ENCODE results near the gene PLCB1.
"Not testable (repeated sequence)": the region's sequence is repeated elsewhere in the genome, so short reads cannot be mapped to it uniquely, and the experiment has no call there.

Gene PLCB1

DNA sequence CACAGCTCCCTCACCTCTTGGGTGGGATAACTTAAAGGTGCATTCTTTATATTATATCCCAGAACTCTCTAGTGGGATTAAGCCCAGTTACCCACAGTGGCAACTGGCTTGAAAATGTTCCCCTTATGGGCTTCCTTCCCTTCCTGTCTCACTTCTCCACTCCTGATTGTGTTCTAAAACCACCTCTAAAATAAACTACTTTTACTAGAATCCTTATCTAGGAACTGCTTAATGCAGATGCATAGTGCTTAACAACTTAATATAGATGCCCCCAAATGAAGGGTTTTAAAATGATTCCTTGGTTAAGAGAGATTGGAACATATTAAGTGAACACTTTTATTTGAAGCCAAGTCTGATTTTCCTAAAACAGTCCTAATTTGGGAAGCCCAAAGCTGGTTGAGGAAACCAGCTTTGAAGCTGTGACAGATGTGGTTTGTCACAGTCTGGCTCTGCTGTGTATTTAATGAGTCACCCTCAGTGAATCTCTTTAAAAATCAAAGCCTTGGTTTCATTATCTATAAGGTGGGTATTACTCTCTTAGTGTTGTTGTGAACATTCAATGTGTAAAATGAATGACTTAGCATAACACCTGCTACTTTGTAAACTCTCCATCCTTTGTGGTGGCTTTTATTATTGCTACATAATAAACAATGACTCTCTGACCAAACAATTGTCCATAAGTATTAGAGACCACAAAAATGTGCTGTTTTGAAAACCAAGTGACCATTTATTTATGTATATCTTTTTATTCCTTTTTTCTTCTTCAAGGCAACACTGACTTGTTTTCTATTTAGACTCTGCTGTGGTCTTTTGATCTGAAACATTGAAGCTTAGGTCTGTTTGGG is 24.4 kb downstream of the PLCB1 start:
- no peak for DNase-seq

DNA sequence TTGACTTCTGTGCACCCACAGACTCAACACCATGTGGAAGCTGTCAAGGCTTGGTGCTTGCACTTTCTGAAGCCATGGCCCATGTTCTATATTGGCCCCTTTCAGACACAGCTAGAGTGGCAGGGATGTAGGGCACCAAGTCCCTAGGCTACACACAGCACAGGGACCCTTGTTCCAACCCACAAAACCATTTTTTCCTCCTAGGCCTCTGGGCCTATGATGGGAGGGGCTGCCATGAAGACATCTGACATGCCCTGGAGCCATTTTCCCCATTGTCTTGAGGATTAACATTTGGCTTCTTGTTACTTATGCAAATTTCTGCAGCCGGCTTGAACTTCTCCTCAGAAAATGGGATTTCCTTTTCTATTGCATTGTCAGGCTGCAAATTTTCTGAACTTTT is 27.2 kb downstream of the PLCB1 start:
- DNase-seq, result not testable (repeated sequence)

DNA sequence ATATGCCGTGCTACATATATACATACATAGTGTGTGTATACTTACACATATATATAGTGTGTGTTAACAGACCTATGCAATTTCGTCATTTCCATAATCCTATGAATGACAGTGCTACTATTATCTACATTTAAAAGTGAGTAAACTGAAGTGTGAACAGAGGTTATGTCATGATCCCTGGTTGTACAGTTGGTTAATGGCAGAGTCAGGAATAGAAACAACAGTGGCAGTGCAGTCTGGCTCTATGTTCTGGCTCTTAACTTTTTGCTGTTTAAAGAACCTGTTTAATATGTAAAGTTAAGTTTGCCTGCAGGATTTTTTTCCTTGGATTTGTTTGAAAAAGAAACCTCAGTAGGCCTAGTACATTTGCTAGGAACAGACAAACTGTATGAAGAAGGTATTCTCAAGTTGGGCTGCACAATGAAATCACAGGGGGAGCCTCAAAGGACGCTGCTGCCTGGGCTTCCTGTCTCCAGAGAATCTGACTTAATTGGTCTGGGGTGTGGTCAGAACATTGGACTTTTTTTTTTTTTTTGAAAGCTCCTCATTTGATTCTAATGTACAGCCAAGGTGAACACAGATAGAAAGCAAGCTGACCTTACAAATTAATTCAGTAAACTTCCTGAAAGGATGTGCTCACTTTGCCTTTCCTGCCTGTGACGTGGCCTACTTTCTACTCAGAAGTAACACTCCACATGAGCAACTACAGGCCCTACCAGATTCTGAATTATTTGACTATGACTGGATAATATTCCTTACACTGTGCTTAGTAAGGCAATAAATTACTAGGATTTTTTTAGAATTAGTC is 29.4 kb downstream of the PLCB1 start:
- no peak for DNase-seq

DNA sequence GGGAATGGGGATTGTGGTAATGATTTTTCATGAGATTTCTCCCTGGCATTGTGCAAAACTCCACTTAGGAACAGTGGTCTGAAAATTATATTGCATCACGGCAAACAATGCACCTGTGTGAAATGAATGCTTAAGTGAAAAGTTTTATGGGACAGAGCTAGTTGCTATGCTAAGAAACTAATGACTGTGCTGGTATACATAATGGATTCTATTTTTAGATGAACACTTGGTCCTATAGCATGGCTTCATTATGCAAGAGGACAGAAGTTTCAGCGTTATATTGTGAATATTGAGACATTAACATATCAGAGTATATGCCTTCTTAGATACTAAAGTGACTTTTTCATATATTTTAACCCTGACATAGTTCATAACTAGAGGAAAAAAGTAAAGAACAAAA is 30.5 kb downstream of the PLCB1 start:
- no peak for DNase-seq

DNA sequence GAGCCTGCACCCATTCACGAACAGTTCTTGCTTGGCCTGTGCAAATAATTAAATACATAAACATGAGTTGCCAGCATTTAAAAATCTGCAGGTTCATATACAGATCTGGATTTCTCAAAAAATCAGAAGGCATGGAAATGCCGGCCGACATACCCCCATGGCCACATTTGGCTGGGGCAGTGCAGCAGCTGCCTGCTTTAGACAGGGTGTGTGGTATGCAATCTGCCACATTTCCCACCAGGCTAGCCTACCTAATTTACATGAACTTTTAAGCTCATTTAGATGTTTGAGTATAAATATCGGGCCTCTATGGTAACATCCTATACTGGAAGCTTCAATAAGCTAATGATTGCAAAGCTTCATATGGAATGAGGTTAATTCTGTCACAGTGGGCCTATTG is 31.5 kb downstream of the PLCB1 start:
- no peak for DNase-seq

DNA sequence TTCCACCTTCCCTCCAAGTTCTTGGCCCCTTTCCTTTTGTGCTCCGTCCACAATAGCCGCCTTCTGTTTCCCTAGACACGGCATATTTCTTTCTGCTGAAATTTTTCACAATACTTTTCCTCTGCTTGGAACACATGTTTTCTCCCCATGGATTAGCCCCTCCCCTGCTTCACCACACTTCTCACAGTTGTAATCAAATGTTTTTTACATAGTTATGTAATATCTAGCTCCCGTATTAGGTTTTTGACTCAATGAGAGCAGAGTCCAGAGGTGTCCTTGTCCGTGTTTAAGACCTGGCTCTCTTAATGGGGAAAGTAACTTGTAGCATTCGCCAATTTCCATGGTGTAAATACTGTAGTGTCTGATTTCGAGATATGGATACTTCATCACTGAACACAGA is 34.7 kb downstream of the PLCB1 start:
- no peak for DNase-seq

DNA sequence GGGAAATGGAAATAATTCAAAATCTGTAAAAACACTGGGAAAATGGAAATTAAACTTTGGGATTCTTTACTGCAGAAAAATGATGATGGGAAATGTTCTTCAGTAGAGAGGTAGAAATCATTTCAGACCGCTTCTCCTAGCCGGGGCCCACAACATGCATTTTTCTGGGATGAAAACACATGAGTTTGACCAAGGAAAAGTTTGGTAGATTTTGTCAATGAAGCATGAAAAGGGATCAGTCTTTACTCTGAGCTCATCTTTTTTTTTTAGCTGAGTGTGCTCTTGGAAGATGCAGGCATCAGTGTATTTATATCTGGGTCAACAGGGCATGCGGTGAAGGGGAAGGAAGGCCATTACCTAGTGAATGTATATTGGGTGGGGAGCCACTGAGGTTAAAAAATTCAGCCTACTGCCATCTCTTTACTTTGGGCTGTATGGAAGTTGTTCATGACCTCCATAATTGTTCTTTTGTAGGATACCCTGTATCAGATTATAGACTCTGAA is 36.8 kb downstream of the PLCB1 start:
- DNase-seq, result no peak

DNA sequence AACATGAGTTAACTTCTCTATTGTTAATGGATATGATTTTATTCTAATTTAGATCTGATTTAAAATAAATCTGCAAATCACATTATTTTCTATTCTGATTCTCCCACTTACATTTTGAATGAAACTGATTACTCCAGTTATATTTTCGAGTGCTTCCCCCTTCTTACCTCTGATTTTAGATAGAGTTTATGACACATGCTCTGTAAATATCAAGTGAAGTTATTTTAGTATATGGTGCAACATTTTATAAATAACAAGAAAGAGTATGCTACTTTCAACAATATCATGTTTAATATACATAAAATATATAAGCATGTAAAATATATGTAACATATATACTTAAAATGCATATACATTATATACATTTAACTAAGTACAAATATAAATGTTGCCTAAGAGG is 38.9 kb downstream of the PLCB1 start:
- DNase-seq, result no peak

DNA sequence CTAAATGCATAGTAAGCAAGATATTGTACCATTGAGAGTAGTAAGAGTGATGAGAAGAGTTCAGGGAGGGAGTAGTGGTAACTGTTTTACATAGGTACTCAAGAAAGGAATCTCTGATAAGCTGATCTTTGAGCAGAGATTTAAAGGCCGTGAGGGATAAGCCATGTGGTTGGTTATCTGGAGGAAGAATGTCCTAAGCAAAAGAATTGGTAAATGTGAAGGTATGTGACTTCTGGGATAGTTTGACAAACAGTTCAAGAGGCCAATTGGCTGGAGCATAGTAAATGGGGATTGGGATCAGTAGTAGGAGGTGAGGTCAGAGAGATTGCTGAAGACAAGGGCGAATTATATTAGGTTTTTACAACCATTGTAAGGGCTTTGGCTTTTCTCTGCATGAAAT is 40.1 kb downstream of the PLCB1 start:
- DNase-seq, result no peak

DNA sequence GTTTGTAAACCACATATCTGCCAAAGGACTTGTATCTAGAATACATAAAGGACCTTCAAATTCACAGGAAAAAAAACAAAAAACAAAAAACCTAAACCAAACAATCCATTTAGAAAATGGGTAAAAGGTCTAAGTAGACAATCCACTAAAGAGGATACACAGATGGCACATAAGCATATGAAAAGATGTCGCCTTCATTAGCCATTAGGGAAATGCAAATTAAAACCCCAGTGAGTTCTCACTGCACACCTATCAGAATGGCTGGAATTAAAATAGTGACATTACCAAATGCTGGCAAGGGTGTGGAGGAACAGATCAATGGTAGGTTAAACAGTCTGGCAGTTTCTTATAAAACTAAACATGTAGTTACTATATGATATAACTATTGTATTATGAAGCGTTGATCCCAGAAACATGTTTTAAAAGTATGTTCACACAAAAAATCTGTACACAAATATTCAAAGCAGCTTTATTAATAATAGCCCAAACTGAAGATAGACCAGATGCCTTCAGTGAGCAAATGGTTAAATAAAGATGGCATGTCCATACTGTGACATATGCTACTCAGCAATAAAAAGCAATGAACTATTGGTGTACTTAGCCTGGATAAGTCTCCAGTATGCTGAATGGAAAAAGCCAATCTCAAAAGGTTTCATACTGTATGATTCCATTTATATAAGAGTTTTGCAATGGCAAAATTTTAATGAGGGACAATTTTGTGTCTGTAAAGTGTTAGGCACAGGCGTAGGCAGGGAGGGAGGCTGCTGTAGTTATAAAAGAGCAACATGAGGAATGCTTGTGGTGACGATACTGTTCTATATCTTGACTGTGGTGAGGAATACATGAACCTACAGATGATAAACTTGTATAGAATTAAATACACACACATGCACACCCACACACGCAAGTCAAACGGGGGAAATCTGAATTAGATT is 43.9 kb downstream of the PLCB1 start:
- no peak for DNase-seq

DNA sequence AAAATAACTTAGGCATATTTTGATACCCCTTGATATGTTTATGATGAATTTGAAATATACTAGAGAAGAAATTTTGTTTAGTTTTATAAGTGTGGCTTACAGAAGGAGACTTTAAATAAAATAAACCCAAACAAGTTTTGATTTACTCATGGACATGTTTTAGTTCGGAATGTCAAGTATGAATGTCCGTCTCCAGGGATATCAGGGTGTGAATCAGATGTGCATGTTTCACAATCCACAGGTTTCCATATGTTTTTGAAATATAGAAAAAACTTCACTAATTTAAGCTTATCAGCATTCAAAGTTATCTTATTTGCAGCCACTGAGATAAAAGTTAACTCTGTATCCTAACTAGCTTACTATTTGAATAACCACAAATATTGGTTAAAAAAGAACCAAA is 51.5 kb downstream of the PLCB1 start:
- no peak for DNase-seq

DNA sequence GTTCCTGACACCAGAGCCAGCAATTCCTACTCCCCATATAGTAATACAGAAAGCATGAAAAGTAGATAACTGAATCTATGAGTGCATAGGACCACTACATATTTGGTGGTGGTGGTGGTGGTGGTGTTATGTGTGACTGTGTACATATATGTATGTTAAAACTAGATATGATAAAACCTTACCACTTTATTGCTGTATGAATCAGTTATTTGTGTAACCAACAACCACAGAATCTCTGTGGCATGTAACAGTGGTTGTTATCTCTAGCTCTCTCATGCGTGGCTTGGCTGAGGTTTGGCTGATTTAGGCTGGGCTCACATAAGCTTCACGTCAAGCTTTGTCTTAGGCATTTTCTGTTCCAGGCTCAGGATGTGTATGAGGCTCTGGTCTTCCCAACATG is 55.7 kb downstream of the PLCB1 start:
- DNase-seq, result no peak

DNA sequence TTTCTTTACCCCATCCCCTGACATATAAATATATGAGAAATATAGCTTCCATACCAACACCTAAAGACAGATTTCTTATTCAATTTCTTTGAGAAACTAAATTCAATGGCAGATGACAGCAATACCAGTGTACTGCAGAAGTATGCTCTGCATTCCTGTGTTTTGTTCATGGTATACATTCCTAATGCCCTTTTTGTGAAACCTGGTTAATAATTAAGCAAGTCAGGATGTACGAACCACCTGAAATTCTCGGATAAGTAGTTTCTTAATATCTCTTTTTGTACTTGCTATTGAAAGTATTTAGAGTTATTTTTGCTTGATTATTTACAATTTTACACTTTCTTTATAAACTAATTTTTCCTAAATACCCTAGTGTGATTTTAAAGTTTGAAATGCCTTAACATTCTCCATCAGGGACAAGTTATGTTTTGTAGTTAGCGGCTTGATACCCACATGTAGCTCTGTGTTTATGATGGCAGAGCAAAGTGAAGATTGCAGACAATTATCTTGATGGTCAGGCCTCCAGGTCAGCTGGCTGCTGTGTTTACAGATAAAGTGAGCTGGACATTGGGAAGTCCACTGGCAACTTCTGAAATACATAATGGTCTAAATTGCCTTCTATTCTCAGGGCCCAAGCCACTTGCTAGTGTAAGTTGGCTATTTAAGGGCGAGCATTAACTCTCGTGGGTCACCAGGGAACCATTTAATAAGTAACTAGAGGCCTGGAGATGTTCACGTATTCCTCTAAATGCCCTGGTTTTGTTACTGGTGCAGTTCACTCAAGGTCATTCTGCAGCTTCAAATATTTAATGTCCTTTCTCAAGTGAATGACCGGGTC is 58.2 kb downstream of the PLCB1 start:
- no peak for DNase-seq

DNA sequence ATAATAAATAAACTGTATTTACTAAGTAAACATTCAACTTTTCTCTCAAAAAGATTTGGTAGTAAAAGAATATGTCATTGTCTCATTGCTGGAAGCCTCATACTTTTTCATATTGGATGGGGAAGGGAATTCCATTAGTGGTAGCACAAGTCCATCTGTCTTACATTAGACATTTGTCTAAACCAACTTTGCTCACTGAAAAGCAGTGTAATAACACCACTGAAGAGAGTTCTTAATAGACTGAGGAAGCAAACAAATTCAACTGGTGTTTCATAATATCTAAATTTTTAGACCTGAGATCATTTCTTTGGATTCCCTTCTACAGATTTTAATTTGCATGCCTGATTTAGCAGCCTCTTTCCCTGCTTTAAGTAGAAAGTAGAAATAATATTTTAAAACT is 62.7 kb downstream of the PLCB1 start:
- DNase-seq, result no peak

DNA sequence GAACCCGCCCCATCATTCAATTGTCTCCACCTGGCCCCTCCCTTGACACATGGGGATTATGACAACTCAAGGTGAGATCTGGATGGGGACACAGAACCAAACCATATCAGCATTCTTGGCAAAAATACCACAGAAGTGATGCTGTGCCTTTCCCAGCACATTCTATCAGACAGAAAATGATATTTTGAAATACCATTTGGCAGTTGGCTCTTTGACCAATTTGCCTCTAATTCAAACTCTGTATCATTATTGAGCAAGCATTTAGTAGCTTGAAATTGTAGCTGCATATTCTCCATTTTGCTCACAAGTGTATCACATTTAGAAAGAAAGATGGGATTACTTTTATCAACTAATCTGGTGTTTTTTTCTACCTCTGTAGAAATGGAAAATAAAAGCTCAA is 64.0 kb downstream of the PLCB1 start:
- DNase-seq, result no peak

DNA sequence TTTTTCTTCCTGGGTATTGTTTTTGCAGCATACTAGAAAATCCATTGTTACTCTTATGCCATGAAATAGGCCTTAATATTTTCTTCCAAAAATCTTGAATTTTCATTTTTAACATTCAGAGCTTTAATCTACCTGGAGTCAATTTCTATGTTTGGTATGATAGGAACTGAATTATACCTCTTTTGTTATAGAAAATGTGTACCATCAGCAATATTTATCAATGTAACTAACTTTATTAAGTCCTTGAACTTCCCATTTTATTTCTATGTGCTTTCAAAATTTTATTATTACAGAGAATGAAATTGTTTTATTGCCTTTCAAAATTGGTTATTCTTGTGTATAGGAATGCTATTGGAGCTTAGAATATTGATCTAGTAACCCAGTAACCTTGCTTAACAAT is 68.2 kb downstream of the PLCB1 start:
- DNase-seq, result no peak

DNA sequence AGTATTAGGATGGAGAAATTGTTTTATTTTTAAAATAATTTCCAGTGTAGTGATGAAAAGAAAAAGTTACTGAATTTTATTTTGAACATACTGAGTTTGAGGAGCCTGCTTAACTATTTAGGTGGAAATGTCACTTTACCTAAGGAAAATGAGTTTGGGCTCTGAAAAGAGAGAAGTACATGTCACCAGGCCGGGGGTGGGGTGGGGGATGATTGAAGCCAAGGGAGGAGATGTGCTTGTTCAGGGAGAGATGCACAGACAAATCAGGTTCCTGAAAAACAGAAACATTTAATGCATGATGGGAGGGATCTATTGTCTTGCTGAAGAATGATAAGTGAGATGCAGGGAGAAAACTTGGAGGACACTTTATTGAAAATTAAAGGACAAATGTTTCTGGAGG is 71.3 kb downstream of the PLCB1 start:
- DNase-seq, result no peak

DNA sequence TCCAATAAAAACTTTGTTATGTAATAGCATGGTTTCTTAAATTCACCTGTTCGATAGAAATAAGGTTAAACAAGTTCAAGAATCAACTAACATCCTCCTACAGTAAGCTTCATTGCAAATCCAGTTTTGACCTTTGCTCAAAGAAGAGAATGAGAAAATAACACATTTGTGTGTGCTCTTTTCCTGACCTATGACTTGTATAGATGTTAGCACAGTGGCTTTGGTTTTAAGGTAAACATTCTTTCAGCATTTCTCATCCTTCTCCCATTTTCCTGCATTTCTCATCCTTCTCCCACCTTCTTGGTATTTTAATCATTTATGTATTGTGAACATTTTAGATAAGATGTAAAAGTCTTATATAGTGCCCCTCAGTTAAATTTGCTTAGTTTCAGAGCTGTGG is 73.9 kb downstream of the PLCB1 start:
- DNase-seq, result no peak

DNA sequence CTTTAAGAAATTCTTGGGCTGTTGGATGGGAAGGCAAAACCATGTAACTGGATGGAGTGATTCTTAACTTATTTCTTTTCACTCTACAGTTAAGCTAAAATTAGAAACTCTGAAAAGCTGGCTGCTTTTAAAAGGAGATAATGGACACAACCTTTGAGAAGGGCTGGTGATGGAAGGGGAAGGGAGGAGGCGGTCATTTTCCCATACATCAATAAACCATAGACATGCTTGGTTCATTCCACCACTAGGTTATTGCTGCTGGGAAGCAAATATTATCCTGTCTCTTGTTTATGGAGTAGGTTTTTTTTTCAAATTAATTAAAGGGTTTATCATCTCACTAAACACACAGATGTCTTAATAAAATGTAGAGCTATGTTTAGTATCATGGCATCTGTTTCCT is 76.2 kb downstream of the PLCB1 start:
- DNase-seq, result no peak

DNA sequence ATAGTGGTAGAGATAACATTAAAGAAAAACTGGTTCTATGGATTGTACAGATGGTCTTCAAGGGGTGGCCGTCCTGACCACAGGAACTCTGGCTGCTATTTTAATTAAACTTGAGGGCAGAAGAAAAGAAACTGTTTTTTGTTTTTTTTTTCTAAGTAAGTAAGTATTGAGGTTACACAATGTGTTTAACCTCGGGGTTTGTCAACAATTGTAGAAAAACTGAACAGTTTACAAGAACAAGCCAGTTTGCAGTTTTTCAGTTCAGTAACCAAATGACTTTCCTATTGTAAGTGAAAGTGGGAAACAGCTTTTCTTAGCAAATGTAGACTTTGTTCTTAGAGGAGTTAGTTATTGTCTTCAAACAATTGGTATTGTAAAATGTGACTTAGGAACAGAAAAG is 77.0 kb downstream of the PLCB1 start:
- DNase-seq, result no peak

DNA sequence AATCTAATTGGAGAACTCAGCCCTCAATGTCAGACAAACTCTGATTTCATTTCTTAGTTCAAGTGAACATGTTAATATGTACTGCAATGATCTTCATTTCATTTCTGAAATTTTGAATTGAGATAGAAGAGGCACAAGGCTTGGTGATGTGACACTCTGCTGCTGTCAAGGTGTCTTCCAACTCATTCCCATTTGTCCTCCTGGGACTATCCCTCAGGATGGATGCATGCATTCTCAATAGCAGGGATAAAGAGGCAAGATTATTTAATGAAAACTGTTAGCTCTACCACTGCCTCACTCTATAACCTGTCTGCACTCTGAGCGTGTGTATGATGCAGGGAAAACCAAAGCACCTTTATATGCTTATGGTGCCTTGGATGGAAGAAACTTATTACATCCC is 78.7 kb downstream of the PLCB1 start:
- DNase-seq, result no peak

DNA sequence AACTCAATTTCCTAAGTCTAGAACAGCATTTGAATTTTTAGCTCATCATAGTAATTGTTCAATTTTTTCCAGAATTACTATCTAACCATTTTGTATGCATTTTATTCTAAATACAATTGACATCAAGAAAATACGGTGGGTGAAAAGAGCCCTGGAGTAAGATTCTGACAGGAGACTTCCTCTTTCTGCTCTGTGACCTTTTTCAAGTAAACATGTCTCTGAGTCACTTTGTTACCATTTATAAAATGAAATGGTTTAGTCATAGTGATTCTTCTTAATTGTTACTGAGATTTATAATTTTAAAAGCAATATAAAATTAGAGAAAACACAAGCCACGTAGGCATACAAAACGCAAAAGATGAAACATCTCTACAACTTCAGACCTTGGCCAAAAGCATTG is 80.2 kb downstream of the PLCB1 start:
- DNase-seq, result no peak
